ENCODE data around the gene ZNF592.
"Not testable (repeated sequence)": the region's sequence is repeated elsewhere in the genome, so short reads cannot be mapped to it uniquely, and the experiment has no call there.

Gene ZNF592

GRCh38 chr15:84749111-84749991, 959 bp downstream of the ZNF592 start:
- DNase-seq: no peak

GRCh38 chr15:84750583-84751092, 2.2 kb downstream of the ZNF592 start:
- DNase-seq: no peak

- DNase-seq: not testable (repeated sequence)
Measured at GRCh38 chr15:84751721-84752120, 3.3 kb downstream of the ZNF592 start.

GRCh38 chr15:84752195-84752594, 3.8 kb downstream of the ZNF592 start:
- DNase-seq: no peak

- DNase-seq: no peak
Measured at GRCh38 chr15:84752700-84753099, 4.3 kb downstream of the ZNF592 start.

GRCh38 chr15:84754889-84755288, 6.5 kb downstream of the ZNF592 start:
- DNase-seq: not testable (repeated sequence)

GRCh38 chr15:84755736-84756527, 7.5 kb downstream of the ZNF592 start:
- no peak for DNase-seq

- no peak for DNase-seq
Measured at GRCh38 chr15:84759018-84759417, 10.6 kb downstream of the ZNF592 start.

- no peak for DNase-seq
Measured at GRCh38 chr15:84760219-84760618, 11.8 kb downstream of the ZNF592 start.

GRCh38 chr15:84761607-84762131, 13.3 kb downstream of the ZNF592 start:
- DNase-seq: peak; percentile 11

GRCh38 chr15:84762840-84763572, 14.6 kb downstream of the ZNF592 start:
- no peak for DNase-seq

GRCh38 chr15:84764585-84764984, 16.2 kb downstream of the ZNF592 start:
- DNase-seq: no peak

- no peak for DNase-seq
Measured at GRCh38 chr15:84764989-84765388, 16.6 kb downstream of the ZNF592 start.

GRCh38 chr15:84765675-84766074, 17.3 kb downstream of the ZNF592 start:
- no peak for DNase-seq

- DNase-seq: no peak
Measured at GRCh38 chr15:84766461-84767035, 18.2 kb downstream of the ZNF592 start.

- no peak for DNase-seq
Measured at GRCh38 chr15:84772031-84772430, 23.6 kb downstream of the ZNF592 start.

- DNase-seq: no peak
Measured at GRCh38 chr15:84772467-84772866, 24.1 kb downstream of the ZNF592 start.

- DNase-seq: no peak
Measured at GRCh38 chr15:84773716-84774115, 25.3 kb downstream of the ZNF592 start.

GRCh38 chr15:84775867-84776449, 27.6 kb downstream of the ZNF592 start:
- DNase-seq: no peak

GRCh38 chr15:84778194-84778593, 29.8 kb downstream of the ZNF592 start:
- no peak for DNase-seq

GRCh38 chr15:84780492-84780891, 32.1 kb downstream of the ZNF592 start:
- no peak for DNase-seq

GRCh38 chr15:84781495-84781894, 33.1 kb downstream of the ZNF592 start:
- no peak for DNase-seq
